GM10266 (cell line): Measurements from ENCODE around the gene IL12RB2.
"Not testable (repeated sequence)": the region's sequence is repeated elsewhere in the genome, so short reads cannot be mapped to it uniquely, and the experiment has no call there.

Experiments used
- DNase-seq: peaks from one replicate; pipeline ENCODE4 v3.0.0; 2012; ENCODE audit errors: extremely low spot score
- CTCF ChIP-seq: IDR thresholded peaks from 2 replicates; pipeline ENCODE4 v1.5.1; 2012; ENCODE audit warnings: mild to moderate bottlenecking, low read depth; ENCODE audit not compliant: control insufficient read depth, insufficient read depth; ENCODE audit errors: missing control alignments

The IL12RB2 gene

GRCh38 chr1:67436511-67437055, 128.9 kb downstream of the IL12RB2 start:
- DNase-seq = no peak
- no peak for TF ChIP-seq CTCF

DNA sequence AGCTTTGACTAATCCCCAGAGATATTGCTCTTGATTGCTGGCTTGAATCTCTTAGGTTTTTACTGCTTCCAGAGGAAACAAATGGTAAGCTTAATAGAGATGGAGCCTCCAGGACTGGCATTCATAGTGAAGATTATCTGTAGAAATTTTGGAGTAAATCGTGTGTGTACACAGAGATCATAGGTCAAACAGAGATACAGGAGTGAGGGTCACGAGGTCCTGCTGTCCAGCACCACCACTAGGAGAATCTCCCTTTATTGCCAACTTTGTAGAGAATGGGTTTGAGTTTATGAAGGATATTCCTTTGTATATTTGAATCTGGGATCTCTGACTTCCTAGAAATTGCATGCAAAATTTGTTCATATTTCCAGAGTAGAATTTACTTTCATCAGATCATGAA, 130.3 kb downstream of the IL12RB2 start:
- DNase-seq = no peak
- TF ChIP-seq CTCF = no peak

DNA sequence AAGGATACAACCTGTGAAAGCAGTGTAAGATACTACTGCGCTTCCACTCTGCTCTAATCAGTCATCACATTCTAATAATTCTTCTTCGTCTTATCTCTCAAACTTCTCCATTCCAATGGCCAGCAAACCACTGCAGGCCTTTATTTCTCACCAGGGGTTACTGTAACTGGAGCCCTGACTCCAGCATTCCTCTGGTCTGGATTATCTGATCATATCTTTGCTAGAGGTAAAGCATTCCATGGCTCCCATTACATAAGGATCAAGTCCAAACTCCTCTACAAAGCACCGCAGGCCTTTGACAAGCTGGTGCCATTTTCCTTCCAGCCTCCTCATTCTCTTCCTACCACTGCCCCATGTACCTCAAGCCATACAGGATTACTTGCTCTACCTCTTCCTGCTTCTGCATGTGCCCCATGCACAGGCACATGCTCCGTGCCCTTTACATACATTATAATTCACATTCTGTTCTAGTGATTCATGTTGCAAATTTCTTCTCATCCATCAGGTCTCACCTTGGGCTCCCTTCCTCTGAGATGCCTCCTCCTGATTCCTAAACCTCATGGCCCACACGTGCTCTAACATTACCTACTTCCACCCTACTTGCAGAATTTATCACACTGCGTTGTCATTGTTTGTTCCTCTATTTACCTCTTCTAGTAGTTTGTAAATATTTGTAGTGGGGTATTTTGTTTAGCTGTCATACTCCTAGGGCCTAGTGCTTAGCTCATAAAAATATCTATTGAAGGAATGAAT, 131.8 kb downstream of the IL12RB2 start:
- DNase-seq = no peak
- no peak for TF ChIP-seq CTCF

DNA sequence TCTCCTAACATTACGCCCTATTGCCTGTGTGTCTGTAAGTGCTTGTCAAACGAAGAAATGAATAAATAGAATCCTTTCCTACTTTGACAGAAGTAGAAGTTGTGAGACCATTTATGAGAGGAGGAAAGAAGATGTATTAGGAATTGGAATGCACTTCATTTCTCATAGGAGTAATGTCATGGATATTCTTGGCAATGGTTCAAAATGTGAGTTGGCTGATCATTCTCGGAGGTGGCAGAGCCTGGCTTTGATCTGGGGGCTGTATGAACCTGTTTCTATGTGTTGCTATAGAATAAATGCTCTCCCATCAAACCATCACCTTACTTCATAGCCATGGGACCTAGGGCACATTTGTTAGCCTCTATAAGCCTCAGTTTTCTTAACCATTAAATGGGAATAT, 132.7 kb downstream of the IL12RB2 start:
- no peak for TF ChIP-seq CTCF
- DNase-seq = no peak

DNA sequence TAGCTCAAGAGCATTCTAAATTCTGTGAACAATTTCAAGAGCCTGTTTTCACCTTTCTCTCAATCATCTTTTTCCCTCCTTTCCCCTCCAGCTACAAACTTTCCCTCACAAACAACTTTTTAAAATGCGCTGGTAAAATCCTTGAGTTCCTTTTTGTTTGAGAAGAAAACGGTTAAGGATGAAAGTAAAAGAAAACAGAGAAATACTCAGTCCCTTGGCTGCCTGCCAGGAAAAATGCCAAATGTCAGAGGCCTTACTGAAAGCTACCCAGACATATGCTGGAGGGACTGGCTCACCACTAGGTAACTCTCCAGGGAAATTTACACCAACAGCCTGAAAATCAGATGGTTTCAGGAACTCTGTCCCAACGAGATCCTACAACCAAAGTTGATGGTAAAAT, 133.5 kb downstream of the IL12RB2 start:
- DNase-seq = no peak
- no peak for TF ChIP-seq CTCF

DNA sequence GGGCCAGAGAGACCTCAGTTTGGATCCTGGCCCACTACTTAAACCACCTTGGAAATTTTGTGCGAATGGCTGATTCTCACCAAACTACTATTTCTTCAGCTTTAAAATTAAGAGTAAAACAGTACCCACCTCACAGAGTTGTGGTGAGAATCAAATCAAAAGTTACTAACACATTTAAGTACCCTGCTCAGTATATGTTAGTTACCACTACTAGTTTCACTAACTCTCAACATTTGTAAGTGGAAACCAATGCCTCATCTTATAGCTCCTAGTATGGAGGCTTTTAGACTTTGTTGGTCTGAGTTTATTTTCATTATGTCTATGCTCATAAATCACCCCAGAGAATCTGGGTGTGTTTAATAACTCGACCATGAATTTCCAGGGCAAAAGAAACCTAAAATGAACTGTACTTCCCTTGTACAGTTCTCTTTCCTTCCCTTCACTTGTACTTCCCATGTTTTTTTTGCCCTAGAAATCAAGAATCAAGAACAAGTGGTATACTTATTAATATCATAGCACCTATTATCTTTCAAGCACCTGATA, 134.1 kb downstream of the IL12RB2 start:
- no peak for TF ChIP-seq CTCF
- DNase-seq = no peak

DNA sequence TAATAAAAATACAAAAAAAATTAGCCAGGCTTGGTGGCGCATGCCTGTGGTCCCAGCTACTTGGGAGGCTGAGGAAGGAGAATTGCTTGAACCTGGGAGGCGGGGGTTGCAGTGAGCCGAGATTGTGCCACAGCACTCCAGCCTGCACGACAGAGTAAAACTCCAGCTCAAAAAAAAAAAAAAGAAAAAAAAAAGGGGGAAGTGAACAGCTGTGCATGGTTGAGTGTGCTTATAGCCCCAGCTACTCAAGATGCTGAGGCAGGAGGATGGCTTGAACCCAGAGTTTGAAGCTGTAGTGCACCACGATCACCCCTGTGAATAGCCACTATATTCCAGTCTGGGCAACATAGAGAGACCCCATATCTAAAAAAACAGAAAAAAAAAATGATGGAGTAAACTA, 138.3 kb downstream of the IL12RB2 start:
- DNase-seq = not testable (repeated sequence)
